Measurements from ENCODE around the gene TEX54.
"Not testable (repeated sequence)": the region's sequence is repeated elsewhere in the genome, so short reads cannot be mapped to it uniquely, and the experiment has no call there.

TEX54 gene

DNA sequence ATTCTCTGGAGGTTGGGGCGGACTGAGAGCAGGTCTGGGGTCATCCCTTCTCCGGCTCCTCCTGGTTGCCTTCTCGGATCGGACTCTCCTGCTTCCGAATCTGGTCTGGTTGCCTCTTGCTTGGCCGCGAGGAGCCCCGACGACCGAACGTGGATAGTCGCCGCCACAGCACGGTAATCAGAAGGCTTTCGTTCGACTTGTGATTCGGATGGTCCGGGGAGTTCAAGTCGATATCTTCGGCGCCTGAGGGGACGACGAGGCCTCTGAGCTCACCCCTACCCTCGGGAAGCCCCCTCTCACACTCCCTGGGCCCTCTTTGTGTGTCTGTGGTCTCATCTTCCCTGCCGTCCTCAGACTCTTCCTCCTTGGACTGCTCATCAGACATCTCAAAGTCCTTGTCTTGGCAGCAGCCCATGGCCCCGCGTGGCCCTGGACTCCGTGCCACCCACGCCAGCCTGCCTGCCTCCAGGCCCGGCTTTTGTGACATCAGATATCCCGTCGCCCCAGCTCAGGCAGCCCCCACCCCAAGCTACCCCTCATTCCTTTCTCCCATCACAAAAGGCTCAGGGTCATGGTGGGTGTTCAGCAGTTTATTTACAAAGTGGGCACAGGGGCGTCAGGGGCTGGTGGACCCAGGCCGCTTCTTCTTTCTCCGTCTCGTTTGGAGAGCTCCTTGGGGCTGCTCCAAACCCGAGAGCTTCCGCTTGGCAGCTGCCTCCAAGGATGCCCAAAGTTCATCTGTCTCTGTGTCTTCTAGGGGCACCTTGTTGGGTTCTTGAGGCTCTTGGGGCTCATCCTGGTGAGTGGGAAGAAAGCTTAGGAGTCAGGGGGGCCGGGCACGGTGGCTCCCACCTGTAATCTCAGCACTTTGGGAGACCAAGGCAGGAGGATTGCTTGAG, at the start of gene TEX54:
TEX54 (minus strand) TSS at position 506 of the 899 bp plus-strand sequence.
- peak; percentile 47 for DNase-seq (ENCODE audit: low read depth)

DNA sequence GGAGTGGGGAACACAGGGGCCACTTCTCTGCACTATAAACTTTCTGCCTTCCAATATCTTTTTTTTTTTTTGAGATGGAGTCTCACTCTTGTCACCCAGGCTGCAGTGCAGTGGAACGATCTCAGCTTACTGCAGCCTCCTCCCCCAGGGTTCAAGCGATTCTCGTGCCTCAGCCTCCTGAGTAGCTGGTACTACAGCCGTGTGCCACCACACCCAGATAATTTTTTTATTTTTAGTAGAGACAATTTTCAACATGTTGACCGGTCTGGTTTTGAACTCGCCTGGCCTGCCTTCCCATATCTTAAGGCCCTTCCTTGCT, 49.7 kb upstream of the TEX54 start:
- no peak for DNase-seq (ENCODE audit: low read depth)

DNA sequence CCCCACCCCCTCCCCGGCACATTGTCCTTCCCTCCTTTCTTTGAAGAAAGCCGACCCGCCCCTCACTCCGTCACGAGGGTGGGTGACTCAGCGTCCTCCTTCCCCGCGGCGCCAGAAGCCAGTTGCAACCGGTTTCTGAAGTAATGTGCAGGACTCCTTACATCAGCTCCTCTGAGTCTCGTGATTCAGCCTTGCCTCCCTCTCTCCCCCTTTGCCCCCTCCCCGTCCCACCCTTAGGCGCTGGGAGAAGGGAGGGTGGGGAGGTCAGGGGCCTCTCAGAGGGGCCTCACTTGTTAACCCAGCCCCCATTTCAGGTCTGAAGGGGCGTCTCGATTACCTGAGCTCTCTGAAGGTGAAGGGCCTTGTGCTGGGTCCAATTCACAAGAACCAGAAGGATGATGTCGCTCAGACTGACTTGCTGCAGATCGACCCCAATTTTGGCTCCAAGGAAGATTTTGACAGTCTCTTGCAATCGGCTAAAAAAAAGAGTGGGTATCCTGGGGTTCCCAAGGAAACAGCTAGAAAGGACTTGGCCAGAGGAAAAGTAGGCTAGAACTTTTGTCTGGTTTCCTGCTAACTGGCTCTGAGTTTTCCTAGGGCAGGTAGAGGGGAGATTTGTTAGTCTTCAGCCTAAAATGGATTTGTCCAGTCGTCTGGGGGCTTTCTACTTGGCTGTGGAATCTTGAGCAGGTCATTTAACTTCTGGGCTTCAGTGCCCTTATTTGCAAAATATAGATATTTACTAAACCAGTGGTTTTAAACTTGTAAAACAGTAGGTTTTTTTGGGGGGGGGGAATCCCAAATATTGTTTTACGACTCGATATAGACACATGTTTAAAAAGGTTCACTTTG, 49.2 kb upstream of the TEX54 start:
- DNase-seq (ENCODE audit: low read depth), result peak; percentile 99

DNA sequence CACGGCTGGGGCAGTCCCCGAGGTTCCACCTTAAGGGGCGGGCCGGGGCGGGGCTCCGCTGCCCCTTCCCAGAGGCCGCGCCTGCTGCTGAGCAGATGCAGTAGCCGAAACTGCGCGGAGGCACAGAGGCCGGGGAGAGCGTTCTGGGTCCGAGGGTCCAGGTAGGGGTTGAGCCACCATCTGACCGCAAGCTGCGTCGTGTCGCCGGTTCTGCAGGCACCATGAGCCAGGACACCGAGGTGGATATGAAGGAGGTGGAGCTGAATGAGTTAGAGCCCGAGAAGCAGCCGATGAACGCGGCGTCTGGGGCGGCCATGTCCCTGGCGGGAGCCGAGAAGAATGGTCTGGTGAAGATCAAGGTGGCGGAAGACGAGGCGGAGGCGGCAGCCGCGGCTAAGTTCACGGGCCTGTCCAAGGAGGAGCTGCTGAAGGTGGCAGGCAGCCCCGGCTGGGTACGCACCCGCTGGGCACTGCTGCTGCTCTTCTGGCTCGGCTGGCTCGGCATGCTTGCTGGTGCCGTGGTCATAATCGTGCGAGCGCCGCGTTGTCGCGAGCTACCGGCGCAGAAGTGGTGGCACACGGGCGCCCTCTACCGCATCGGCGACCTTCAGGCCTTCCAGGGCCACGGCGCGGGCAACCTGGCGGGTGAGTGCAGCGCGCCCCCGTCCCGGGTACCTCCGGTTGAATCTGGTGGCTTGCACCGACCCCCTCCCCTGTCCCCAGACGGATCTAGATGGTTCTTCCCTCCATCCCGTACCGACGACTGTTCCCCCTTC, 48.4 kb upstream of the TEX54 start, which contains the start of gene SLC3A2:
SLC3A2 (plus strand) TSS at position 94 of the 776 bp plus-strand sequence; CDS start at position 222, 128 bp downstream.
- DNase-seq (ENCODE audit: low read depth), result peak; percentile 90

DNA sequence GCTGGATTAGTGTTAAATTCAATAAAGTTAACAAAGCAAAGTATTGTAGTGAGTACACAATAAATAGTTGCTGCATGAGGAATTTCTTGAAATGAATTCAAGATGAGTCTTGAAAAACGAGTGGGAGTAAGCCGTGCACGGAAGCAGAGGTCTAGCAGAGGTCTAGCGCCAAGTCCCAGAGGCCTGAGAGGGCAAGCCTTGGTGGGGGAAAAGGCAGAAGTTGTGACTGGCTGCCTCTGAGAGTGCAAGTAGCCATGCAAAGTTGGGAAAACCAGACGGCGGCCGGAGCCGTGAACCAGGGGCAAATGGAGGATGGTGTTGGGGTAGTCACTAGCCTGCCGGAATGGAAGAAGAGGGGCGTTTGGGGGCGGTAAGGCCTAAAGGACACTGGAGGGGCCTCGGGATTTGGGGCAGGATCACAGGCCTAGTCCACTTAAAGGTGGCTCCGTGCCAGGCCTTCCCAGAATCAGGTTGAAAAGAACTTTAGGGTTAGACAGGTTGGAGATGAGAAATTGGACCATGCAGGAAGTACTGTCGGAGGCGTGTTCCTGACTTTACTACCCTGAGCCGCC, 47.7 kb upstream of the TEX54 start:
- DNase-seq (ENCODE audit: low read depth), result peak; percentile 89

DNA sequence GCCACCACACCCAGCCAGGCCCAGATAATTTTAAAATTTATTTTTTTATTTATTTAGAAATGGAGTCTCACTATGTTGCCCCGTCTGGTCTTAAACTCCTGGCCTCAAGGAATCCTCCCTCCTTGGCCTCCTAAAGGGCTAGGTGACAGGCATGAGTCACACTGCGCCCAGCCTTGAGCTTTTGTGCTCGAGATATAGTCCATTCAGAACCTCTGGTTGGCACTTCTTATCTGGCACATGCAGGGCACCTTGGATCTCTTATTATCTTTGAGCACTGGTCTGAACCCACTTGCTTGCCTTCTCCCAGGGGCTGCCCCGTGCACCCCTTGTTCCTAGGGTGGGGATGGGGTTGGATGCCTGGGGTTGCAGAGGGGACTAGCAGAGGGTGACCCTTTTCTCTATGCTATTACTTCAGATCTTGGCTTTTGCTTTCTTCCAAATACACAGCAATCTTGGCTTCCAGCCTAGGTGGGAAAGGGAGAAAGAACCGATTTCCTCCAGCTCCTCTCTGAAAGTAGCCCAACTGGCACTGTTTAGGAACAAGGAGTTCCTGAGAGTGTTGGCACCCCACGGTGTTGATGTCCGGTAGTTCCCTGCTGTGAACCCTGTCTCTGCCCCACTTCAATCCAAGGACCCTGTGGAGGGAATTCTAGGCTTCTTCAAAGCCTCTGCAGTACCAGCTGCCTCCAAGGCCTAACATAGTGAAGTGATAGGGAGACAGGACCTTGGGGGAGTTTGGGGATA, 46.8 kb upstream of the TEX54 start:
- peak; percentile 34 for DNase-seq (ENCODE audit: low read depth)

DNA sequence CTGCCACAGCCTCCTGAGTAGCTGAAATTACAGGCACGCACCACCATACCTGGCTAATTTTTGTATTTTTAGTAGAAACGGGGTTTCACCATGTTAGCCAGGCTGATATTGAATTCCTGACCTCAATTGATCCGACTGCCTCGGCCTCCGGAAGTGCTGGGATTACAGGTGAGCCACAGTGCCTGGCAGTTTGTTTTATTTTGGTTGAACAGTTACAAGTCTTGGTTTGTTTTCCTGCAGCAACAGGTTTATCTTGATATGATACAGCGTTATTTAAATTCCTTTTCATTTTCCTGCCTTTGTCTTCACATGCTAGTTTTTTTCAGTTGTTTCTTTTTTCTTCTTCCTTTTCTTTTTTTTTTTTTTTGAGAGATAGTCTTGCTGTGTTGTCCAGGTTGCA, 44.1 kb upstream of the TEX54 start:
- no peak for DNase-seq (ENCODE audit: low read depth)

DNA sequence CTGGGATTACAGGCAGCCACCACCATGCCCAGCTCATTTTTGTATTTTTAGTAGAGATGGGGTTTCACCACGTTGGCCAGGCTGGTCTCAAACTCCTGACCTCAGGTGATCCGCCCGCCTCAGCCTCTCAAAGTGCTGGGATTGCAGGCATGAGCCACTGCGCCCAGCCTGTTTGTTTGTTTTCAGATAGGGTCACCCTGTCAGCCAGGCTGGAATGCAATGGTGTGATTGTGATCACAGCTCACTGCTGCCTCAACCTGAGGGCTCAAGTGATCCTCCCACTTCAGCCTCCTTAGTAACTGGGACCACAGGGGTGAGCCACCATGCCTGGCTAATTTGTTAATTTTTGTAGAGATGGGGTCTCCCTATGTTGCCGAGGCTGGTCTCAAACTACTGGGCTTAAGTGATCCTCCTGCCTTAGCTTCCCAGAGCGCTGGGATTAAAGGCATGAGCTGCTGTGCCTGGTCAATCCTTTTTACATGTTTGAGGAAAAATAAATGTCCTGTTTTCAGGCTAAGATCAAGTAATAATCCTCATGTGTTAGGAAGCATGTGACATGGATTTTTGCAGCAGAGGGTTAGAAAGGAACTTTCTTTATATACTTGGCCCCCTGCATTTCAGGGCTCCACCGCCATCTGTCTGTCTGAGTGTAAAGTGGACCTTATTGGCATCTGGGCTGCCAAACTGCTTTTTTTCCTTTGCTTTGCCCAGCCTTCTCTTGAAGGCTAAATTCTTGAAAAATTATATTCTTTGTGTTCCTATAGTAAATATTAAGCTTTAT, 43.2 kb upstream of the TEX54 start:
- DNase-seq (ENCODE audit: low read depth), result no peak

DNA sequence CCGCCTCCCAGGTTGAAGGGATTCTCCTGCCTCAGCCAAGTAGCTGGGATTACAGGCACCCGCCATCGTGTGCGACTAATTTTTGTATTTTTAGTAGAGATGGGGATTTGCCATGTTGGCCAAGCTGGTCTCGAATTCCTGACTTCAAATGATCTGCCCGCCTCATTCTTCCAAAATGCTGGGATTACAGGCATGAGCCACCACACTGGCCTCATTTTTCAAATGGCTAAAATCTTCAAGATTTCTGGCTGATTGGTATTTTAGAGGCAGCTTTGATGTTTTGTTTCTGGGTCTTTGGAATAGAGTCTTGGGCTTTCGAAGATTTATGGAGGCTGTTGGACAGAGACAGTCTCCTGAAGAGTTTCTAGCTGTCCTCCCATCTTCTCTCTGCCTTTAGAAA, 42.2 kb upstream of the TEX54 start:
- DNase-seq (ENCODE audit: low read depth), result no peak

DNA sequence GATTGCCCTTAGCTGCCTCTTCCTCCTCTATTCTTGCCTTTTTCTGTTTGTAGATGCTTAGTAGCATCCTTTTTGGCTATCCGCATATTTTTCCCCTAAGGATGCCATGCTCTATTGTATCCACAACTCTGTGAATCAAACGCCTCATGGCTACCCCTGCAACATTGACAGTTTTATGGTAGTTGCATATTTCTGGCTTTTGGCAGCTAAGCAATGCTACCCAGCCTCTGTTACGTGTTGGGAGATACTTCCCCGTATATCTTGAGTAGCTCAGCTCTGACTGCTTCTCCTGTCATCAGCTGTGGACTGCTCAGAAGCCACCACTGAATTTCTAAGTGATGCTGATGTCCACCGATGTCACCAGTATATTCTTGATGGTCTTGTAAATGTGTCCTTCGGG, 33.0 kb upstream of the TEX54 start:
- DNase-seq (ENCODE audit: low read depth), result no peak

DNA sequence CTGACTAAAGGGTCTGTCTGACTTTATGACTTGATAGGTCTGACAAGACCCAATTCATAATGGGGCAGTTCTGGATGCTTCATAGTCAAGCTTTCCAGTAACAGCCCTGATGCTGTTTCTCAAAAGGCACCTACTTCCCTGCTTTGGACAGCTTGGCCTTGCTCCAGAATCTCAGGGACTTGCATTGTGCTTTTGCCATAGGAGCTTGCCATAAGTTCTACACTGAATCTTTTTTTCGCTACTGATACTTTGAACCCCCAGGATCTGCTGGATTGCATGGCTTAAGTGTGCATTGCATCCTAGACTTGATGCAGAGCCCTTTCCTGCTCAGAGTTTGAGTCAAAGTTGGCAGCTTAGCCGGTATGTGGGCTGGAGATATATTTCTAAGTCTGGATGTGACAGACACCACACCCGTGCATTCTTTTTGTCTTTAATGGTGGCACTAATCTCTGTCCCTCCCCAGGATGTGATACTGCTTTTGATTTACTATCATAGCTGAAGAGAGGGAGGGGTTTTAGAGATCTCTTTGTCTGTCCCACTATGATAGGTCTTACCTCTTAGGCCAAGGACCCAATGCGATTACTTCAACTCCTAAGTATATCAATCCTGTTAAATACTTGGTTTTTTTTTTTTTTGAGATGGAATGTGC, 31.2 kb upstream of the TEX54 start:
- DNase-seq (ENCODE audit: low read depth), result no peak

DNA sequence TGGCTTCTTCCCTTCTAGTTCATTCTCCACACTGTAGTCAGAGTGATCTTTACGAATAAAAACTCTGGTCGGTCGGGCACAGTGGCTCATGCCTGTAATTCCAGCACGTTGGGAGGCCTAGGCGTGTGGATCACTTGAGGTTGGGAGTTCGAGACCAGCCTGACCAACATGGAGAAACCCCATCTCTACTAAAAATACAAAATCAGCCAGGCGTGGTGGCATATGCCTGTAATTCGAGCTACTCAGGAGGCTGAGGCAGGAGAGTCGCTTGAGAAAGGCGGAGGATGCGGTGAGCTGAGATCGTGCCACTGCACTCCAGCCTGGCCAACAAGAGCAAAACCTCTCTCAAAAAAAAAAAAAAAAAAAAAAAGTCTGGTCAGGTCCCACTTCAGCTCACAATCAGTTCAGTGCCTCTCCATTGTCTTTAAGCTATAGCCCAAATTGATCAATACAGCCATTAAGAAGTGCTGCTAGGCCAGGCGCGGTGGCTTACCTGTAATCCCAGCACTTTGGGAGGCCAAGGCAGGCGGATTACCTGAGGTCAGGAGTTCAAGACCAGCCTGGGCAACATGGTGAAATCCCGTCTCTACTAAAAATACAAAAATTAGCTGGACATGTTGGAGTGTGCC, 29.0 kb upstream of the TEX54 start:
- DNase-seq (ENCODE audit: low read depth), result not testable (repeated sequence)

DNA sequence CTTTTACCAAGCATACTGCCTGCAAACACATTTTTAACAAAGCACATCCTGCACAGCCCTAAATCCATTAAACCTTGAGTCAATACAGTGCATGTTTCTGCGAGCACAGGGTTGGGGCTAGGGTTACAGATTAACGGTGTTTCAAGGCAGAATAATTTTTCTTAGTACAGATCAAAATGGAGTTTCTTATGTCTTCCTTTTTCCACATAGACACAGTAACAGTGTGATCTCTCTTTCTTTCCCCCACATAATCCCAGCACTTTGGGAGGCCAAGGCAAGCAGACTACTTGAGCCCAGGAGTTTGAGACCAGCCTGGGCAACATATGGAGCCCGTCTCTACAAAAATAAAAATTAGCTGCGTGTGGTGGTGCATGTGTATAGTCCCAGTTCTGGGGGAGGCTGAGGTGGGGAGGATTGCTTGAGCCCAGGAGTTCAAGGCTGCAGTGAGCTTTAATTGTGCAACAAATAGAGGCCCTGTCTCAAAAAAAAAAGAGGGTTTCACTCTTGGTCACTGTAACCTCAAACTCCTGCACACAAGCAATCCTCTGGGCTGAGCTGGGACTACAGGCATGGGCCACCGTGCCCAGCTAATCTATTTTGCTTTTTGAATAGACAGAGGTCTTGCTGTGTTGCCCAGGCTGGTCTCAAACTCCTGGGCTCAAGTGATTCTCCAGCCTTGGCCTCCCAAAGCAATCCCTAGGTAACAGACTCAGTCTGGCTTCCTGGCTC, 28.4 kb upstream of the TEX54 start:
- DNase-seq (ENCODE audit: low read depth), result no peak

DNA sequence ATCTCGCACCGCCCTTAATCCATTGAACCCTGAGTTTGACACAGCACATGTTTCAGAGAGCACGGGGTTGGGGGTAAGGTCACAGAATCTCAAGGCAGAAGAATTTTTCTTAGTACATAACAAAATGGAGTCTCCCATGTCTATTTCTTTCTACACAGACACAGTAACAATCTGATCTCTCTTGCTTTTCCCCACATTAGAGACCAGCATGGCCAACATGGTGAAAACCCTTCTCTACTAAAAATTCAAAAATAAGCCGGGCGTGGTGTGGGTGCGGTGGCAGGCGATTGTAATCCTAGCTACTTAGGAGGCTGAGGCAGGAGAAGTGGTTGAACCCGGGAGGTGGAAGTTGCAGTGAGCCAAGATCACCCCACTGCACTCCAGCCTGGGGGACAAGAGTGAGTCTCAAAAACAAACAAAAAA, 26.7 kb upstream of the TEX54 start:
- not testable (repeated sequence) for DNase-seq (ENCODE audit: low read depth)

DNA sequence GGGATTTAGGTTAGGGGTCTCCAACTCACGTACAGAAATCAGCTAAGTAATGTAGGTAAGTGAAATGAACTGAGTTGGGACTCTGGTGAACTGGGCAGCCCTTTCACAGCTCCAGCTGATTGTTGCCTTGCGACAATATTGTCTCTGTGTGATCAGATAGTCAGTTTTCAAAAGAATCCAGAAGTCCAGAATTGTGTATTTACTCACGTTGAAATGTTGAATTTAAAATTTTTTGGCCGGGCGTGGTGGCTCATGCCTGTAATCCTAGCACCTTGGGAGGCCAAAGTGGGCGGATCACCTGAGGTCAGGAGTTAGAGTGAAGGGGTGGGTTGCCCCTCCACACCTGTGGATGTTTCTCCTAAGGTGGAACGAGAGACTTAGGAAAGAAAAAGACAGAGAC, 25.6 kb upstream of the TEX54 start:
- no peak for DNase-seq (ENCODE audit: low read depth)

DNA sequence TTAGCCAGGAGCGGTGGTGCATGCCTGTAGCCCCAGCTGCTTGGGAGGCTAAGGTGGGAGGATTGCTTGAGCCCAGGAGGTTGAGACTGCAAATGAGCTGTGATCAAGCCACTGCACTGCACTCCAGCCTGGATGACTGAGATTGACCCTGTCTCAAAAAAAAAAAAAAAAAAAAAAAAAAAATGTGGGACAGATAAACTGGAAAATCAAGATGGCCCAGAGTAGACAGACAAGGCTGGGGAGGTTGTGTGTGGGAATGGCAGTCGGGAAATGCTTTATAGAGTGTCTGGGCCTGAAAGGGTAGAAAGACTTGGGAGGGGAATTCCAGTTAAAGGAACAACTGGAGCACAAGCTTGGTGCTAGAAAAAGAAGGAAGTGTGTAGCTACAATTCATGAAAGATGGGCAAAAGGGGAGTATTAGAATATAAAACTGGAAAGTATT, 24.9 kb upstream of the TEX54 start:
- DNase-seq (ENCODE audit: low read depth), result peak; percentile 22

DNA sequence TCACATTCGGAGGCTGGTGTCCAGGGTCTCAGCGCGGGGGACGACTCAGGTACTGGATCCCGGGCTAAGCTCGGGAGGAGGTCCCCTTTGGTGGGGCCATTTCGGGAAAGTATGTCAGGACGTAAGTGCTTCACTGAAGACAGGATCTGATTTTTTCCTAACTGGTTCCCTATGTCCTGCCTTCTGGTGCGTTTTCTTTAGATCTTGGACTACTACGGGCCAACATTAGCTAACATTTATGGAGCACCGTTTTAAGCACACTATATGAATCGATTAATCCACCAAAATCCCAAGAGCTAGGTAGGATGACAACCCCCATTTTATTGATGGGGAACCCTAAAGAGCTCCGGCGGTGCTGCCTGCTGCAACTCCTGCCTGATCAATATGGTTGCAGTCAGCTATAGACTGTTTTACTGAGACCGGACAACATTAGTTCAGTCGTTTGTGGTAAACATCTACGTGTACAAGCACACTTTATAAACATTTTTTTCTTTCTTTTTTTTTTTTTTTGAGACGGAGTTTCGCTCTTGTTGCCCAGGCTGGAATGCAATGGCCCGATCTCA, 23.8 kb upstream of the TEX54 start:
- DNase-seq (ENCODE audit: low read depth), result peak; percentile 20
